A549 (cell line): ENCODE results near the gene PPP3CA.

Experiments
- CBX2 ChIP-seq: fragments of 200-600 bp; sonication (generic); IDR thresholded peaks from 2 replicates; pipeline ENCODE4 v1.6.1; 2016; ENCODE audit warnings: low read depth, mild to moderate bottlenecking, borderline replicate concordance
- CHD2 ChIP-seq: fragments of 150-350 bp; IDR thresholded peaks from 2 replicates; pipeline ENCODE4 v1.6.1; 2014; ENCODE audit warnings: low read length; ENCODE audit not compliant: partially characterized antibody
- FOSL2 ChIP-seq, 2 experiments: fragments of 450-650 bp in 1 of 2; fragments of >200 bp in 1 of 2; sonication (Bioruptor Twin) in 1 of 2; formaldehyde crosslinking; IDR thresholded peaks; 2 replicates each; pipeline versions ENCODE4 v1.5.0 to v1.6.1; 2016 to 2020; ENCODE audit warnings: mild to moderate bottlenecking in 1 of 2, moderate library complexity in 1 of 2
- HOXB13 ChIP-seq: fragments of 250-450 bp; sonication (Bioruptor Pico); IDR thresholded peaks from 2 replicates; pipeline ENCODE4 v1.5.0; 2020; ENCODE audit warnings: low read depth, mild to moderate bottlenecking, moderate library complexity
- KDM1A ChIP-seq: fragments of 200-600 bp; sonication (generic); IDR thresholded peaks from 2 replicates; pipeline ENCODE4 v1.6.1; 2016; ENCODE audit warnings: low read depth, mild to moderate bottlenecking
- NR3C1 ChIP-seq: fragments of >200 bp; sonication (Bioruptor Twin); formaldehyde crosslinking; IDR thresholded peaks from 3 replicates; pipeline ENCODE4 v1.6.1; 2017
- POLR2A ChIP-seq: IDR thresholded peaks from 2 replicates; pipeline ENCODE4 v1.6.1; 2012; ENCODE audit warnings: mild to moderate bottlenecking, low read length
- POLR2AphosphoS2 ChIP-seq: conservative IDR thresholded peaks from 2 replicates; pipeline ENCODE4 v1.6.1; 2012; ENCODE audit warnings: low read length, improper control_type of control experiment, inconsistent platforms
- RAD21 ChIP-seq, 2 experiments: fragments of >200 bp in 1 of 2; sonication (Bioruptor Twin) in 1 of 2; formaldehyde crosslinking in 1 of 2; IDR thresholded peaks in 1 of 2; conservative IDR thresholded peaks in 1 of 2; 2 replicates in 1 of 2; 3 replicates in 1 of 2; pipeline ENCODE4 v1.6.1; 2012 to 2018; ENCODE audit warnings: inconsistent platforms in 1 of 2
- SMC3 ChIP-seq: fragments of >200 bp; sonication (Bioruptor Twin); formaldehyde crosslinking; IDR thresholded peaks from 3 replicates; pipeline ENCODE4 v1.6.1; 2018; ENCODE audit warnings: inconsistent platforms
- TF ChIP-seq, protein P1 (sequence below): fragments of >200 bp; sonication (Bioruptor Twin); formaldehyde crosslinking; IDR thresholded peaks from 3 replicates; pipeline ENCODE4 v1.5.1; 2016
- TF ChIP-seq, protein P2 (sequence below): fragments of 200-600 bp; sonication (generic); IDR thresholded peaks from 2 replicates; pipeline ENCODE4 v1.6.1; 2016; ENCODE audit warnings: antibody characterized with exemption, mild to moderate bottlenecking, moderate library complexity

DNA sequence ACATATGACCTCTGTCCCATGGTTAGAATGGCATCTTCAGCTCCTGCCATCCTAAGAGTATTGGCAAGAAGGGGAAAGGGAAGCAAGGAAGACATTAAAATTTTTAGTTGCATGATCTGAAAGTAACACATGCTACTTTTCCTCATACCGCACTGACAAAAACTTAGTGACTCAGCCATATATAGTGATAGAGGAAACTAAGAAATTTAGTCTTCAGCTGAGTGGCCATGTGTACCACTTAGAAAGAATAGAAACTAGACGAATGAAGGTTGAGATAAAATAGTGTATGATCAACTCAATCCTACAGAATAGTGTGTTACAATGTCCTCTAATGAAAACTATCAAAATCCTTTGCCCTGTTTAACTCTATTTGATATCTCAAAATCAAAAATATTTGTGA, 164.1 kb downstream of the PPP3CA start:
- TF ChIP-seq, protein P1, sequence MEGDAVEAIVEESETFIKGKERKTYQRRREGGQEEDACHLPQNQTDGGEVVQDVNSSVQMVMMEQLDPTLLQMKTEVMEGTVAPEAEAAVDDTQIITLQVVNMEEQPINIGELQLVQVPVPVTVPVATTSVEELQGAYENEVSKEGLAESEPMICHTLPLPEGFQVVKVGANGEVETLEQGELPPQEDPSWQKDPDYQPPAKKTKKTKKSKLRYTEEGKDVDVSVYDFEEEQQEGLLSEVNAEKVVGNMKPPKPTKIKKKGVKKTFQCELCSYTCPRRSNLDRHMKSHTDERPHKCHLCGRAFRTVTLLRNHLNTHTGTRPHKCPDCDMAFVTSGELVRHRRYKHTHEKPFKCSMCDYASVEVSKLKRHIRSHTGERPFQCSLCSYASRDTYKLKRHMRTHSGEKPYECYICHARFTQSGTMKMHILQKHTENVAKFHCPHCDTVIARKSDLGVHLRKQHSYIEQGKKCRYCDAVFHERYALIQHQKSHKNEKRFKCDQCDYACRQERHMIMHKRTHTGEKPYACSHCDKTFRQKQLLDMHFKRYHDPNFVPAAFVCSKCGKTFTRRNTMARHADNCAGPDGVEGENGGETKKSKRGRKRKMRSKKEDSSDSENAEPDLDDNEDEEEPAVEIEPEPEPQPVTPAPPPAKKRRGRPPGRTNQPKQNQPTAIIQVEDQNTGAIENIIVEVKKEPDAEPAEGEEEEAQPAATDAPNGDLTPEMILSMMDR: no peak
- TF ChIP-seq FOSL2 (IDR thresholded peaks at IDR 0.05): no peak
- no peak for TF ChIP-seq FOSL2 (CRISPR knock-in tag; IDR thresholded peaks at IDR 0.05)
- TF ChIP-seq POLR2A: no peak
- no peak for TF ChIP-seq POLR2AphosphoS2
- no peak for TF ChIP-seq NR3C1
- no peak for TF ChIP-seq CHD2
- TF ChIP-seq KDM1A: no peak
- TF ChIP-seq, protein P2, sequence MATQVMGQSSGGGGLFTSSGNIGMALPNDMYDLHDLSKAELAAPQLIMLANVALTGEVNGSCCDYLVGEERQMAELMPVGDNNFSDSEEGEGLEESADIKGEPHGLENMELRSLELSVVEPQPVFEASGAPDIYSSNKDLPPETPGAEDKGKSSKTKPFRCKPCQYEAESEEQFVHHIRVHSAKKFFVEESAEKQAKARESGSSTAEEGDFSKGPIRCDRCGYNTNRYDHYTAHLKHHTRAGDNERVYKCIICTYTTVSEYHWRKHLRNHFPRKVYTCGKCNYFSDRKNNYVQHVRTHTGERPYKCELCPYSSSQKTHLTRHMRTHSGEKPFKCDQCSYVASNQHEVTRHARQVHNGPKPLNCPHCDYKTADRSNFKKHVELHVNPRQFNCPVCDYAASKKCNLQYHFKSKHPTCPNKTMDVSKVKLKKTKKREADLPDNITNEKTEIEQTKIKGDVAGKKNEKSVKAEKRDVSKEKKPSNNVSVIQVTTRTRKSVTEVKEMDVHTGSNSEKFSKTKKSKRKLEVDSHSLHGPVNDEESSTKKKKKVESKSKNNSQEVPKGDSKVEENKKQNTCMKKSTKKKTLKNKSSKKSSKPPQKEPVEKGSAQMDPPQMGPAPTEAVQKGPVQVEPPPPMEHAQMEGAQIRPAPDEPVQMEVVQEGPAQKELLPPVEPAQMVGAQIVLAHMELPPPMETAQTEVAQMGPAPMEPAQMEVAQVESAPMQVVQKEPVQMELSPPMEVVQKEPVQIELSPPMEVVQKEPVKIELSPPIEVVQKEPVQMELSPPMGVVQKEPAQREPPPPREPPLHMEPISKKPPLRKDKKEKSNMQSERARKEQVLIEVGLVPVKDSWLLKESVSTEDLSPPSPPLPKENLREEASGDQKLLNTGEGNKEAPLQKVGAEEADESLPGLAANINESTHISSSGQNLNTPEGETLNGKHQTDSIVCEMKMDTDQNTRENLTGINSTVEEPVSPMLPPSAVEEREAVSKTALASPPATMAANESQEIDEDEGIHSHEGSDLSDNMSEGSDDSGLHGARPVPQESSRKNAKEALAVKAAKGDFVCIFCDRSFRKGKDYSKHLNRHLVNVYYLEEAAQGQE: no peak
- no peak for TF ChIP-seq SMC3
- no peak for TF ChIP-seq CBX2
- TF ChIP-seq HOXB13 (CRISPR knock-in tag): no peak
- no peak for TF ChIP-seq RAD21 (conservative IDR thresholded peaks at IDR 0.05 in 1 of 2, IDR thresholded peaks at IDR 0.05 in 1 of 2)
